A673 (cell line): ENCODE measurements around the gene ZNF324. TPM values are rescaled to one million over a fixed set of nuclear protein-coding genes. Genes with fewer than 3 reads are reported as not detected.

Experiments used
- BruUV-seq: library from RNA; stranded (reverse); fragments of 400-500 nt; replicated peaks from 2 replicates; lab custom pipeline; 2021; lab: Mats Ljungman, UMichigan
- CTCF ChIA-PET: fragments of 300-600 bp; sonication (Branson Sonifier 250); formaldehyde crosslinking; loops from one replicate; lab custom pipeline; 2022; ENCODE audit warnings: antibody characterized with exemption; lab: Charles Lee
- POLR2A ChIA-PET: fragments of 300-600 bp; sonication (Branson Sonifier 250); formaldehyde crosslinking; loops from one replicate; lab custom pipeline; 2022; ENCODE audit warnings: antibody characterized with exemption; ENCODE audit not compliant: low non-redundant PET; lab: Charles Lee
- DNase-seq: peaks from one replicate; pipeline ENCODE4 v3.0.0-alpha.2; 2015; ENCODE audit warnings: low spot score
- H3K27ac ChIP-seq: fragments of 200-600 bp; sonication (generic); 2 replicates; pipeline ENCODE4 v1.5.1; 2016; ENCODE audit warnings: mixed run types, low read depth, mild to moderate bottlenecking, mixed read lengths, antibody characterized with exemption, low read length; ENCODE audit not compliant: poor library complexity, severe bottlenecking
- H3K27me3 ChIP-seq: fragments of 200-600 bp; sonication (generic); replicated peaks from 2 replicates; pipeline ENCODE4 v1.6.1; 2017; ENCODE audit warnings: mixed run types, low read depth, mild to moderate bottlenecking, mixed read lengths, antibody characterized with exemption, low read length; ENCODE audit not compliant: insufficient read depth, poor library complexity
- H3K36me3 ChIP-seq: fragments of 200-600 bp; sonication (generic); 2 replicates; pipeline ENCODE4 v1.6.1; 2016; ENCODE audit warnings: mixed run types, mild to moderate bottlenecking, mixed read lengths, antibody characterized with exemption, low read length; ENCODE audit not compliant: insufficient read depth, poor library complexity, severe bottlenecking
- H3K4me1 ChIP-seq: fragments of 200-600 bp; sonication (generic); 2 replicates; pipeline ENCODE4 v1.6.1; 2017; ENCODE audit warnings: mixed run types, mild to moderate bottlenecking, mixed read lengths, antibody characterized with exemption, low read length; ENCODE audit not compliant: insufficient read depth, poor library complexity, severe bottlenecking
- H3K4me3 ChIP-seq: fragments of 200-600 bp; sonication (generic); 2 replicates; pipeline ENCODE4 v1.5.1; 2016; ENCODE audit warnings: low read depth, mixed run types, mild to moderate bottlenecking, mixed read lengths, low read length; ENCODE audit not compliant: poor library complexity, severe bottlenecking
- H3K9me3 ChIP-seq: fragments of 200-600 bp; sonication (generic); 2 replicates; pipeline ENCODE4 v1.6.1; 2016; ENCODE audit warnings: mixed run types, low read depth, mild to moderate bottlenecking, mixed read lengths, antibody characterized with exemption, low read length; ENCODE audit not compliant: poor library complexity, severe bottlenecking
- CTCF ChIP-seq: fragments of 300-800, 200-600 bp; sonication (generic); conservative IDR thresholded peaks from 2 replicates; pipeline ENCODE4 v1.5.1; 2017; ENCODE audit warnings: low read depth, mild to moderate bottlenecking, antibody characterized with exemption, low read length, moderate library complexity, mixed read lengths
- EZH2 ChIP-seq: fragments of 200-600 bp; sonication (generic); IDR thresholded peaks from 2 replicates; pipeline ENCODE4 v1.6.1; 2017; ENCODE audit warnings: borderline replicate concordance, low read depth, mild to moderate bottlenecking, mixed read lengths, antibody characterized with exemption, low read length; ENCODE audit not compliant: poor library complexity, severe bottlenecking
- intact Hi-C: fragments of 100-400 bp; cut with micrococcal nuclease; formaldehyde crosslinking; loops from one replicate; pipeline ENCODE4 v1.10.0; 2022; ENCODE audit not compliant: unreplicated experiment
- total RNA-seq: library from RNA; stranded (reverse); gene quantifications from 2 replicates; pipeline ENCODE4 v1.2.3, GENCODE V29; 2021

Gene ZNF324
- total RNA-seq, 1 experiment from 2014 or later, result 12.7 TPM

GRCh38 chr19:58460039-58460438 lies 6.8 kb upstream of the ZNF324 start:
- H3K27ac ChIP-seq, result no peak overlapping the region
- intact Hi-C loops, result no loop called here
- TF ChIP-seq CTCF, result no peak
- TF ChIP-seq EZH2, result no peak
- H3K4me3 ChIP-seq, result no peak overlapping the region
- no peaks in the 10 kb centered on the region for H3K4me1 ChIP-seq
- TSS peak; percentile 16 for BruUV-seq
- ChIA-PET POLR2A (interaction anchor here (0.9 kb wide), 1 partner anchor 9 kb away, joined by 3 read pairs; no protein-coding TSS in a partner anchor), CTCF (no interaction called here)
- no peaks in the 10 kb centered on the region for H3K9me3 ChIP-seq
- no peak for DNase-seq
- no peaks in the 10 kb centered on the region for H3K27me3 ChIP-seq
- no peaks in the 10 kb centered on the region for H3K36me3 ChIP-seq

DNA sequence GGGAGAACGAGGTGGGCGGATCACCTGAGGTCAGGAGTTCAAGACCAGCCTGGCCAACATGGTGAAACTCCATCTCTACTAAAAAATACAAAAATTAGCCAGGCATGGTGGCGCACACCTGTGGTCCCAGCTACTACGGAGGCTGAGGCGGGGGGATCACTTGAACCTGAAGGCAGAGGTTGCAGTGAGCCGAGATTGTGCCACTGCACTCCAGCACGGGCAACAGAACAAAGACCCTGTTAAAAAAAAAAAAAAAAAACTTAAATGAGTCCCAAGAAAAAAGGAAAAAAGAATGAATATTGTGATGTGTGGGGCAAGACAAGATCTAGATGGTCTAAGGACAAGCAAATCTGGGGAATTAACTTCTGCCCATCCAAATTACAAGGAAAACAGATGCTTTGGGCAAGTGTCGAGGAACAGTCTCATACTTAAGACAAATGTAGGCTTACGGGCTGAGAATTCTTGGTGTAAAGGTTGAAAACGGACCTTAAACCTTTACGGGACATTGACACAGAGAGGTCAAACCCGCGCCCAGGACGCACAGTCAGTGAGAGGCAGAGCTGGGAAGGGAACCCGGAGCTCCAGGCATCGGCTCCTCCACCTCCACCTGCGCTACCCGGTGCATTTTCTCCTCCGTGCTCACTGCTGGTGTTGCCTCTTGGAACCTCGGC lies 656 bp upstream of the ZNF324 start:
- DNase-seq, result no peak
- intact Hi-C loops, result no loop called here
- Histone ChIP-seq H3K27ac (no peak overlapping the region), H3K9me3 (no peaks in the 10 kb centered on the region), H3K4me3 (peak overlapping the region; percentile 71), H3K27me3 (no peaks in the 10 kb centered on the region), H3K36me3 (no peaks in the 10 kb centered on the region), H3K4me1 (no peaks in the 10 kb centered on the region)
- TF ChIP-seq CTCF (no peak), EZH2 (no peak)
- BruUV-seq, result no TSS peak
- ChIA-PET POLR2A (no interaction called here), CTCF (no interaction called here)

GRCh38 chr19:58468216-58468839 lies 1.4 kb downstream of the ZNF324 start:
- no peaks in the 10 kb centered on the region for H3K9me3 ChIP-seq
- TF ChIP-seq EZH2 (no peak), CTCF (no peak)
- no peak for DNase-seq
- peak overlapping the region; percentile 19 for H3K4me3 ChIP-seq
- no peak overlapping the region for H3K27ac ChIP-seq
- CTCF ChIA-PET, result no interaction called here
- no peaks in the 10 kb centered on the region for H3K36me3 ChIP-seq
- intact Hi-C loops, result no loop called here
- H3K4me1 ChIP-seq, result no peaks in the 10 kb centered on the region
- POLR2A ChIA-PET, result no interaction called here
- H3K27me3 ChIP-seq, result no peaks in the 10 kb centered on the region
- BruUV-seq, result no TSS peak
